ENCODE data around the gene NXN. TPM values are rescaled to one million over a fixed set of nuclear protein-coding genes. Genes with fewer than 3 reads are reported as not detected.

The NXN gene
- total and polyA plus RNA-seq, 2 donors (not counting 1 experiment from before 2014, with no cell fraction given): 0.04 to 0.17 TPM

DNA sequence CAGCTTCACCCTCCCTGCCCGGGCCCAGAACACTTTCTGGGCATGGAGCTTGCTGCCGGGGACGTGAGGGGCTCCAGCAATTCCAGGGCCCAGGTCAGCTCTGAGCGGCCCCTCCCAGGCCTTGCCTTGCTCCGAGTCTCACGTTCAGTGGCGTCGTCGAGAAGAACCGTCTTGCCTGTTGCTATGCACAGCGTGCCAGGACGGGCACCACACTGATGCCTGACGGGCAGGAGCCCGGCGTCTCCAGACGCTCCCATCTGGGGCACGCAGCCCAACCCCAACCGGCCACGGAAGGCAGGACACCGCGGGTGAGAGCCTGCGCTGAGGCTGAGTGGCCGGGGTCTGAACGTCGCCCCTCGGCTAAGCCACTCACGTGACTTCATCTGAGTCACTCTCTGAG, 44.5 kb upstream of the NXN start:
- H3K27me3 Mint-ChIP-seq: no peaks in the 10 kb centered on the region
- CTCF ChIA-PET: no interaction called here
- no peaks in the 10 kb centered on the region for H3K27me3 ChIP-seq (replicated peaks in 1 of 4; ENCODE audit: control extremely low read depth in 1 of 4, control insufficient read depth in 3 of 4, insufficient read depth in 4 of 4, low read length in 3 of 4)
- H3K79me2 ChIP-seq (ENCODE audit: control insufficient read depth, insufficient read depth, low read length): peaks cover 8% of the 10 kb centered on the region
- no peak for TF ChIP-seq EZH2 (IDR thresholded peaks at IDR 0.05; ENCODE audit: borderline replicate concordance, insufficient read depth, low read depth, low read length, poor library complexity, severe bottlenecking)
- TF ChIP-seq, protein P1, sequence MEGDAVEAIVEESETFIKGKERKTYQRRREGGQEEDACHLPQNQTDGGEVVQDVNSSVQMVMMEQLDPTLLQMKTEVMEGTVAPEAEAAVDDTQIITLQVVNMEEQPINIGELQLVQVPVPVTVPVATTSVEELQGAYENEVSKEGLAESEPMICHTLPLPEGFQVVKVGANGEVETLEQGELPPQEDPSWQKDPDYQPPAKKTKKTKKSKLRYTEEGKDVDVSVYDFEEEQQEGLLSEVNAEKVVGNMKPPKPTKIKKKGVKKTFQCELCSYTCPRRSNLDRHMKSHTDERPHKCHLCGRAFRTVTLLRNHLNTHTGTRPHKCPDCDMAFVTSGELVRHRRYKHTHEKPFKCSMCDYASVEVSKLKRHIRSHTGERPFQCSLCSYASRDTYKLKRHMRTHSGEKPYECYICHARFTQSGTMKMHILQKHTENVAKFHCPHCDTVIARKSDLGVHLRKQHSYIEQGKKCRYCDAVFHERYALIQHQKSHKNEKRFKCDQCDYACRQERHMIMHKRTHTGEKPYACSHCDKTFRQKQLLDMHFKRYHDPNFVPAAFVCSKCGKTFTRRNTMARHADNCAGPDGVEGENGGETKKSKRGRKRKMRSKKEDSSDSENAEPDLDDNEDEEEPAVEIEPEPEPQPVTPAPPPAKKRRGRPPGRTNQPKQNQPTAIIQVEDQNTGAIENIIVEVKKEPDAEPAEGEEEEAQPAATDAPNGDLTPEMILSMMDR (IDR thresholded peaks at IDR 0.05): no peak
- no peak overlapping the region for H2AFZ ChIP-seq (ENCODE audit: insufficient read depth, low read depth, low read length, poor library complexity, severe bottlenecking)
- 92% methylated on average over 27 of the region's 27 CpGs for WGBS (ENCODE audit: insufficient coverage)
- no peaks in the 10 kb centered on the region for H3K9me3 ChIP-seq (ENCODE audit: control extremely low read depth in 1 of 3, control insufficient read depth in 2 of 3, insufficient read depth in 1 of 3, low read length in 2 of 3)
- ATAC-seq (ENCODE audit: low read depth): no peak
- no peaks in the 10 kb centered on the region for H3K4me1 Mint-ChIP-seq
- H3K4me3 ChIP-seq (ENCODE audit: control extremely low read depth in 1 of 5, extremely low read depth in 1 of 5, insufficient read depth in 1 of 5, low read depth in 2 of 5, low read length in 4 of 5): no peak overlapping the region
- DNase-seq: no peak
- no peak overlapping the region for H3K4me2 ChIP-seq (replicated peaks; ENCODE audit: low read depth, low read length, poor library complexity, severe bottlenecking)
- peaks cover 45% of the 10 kb centered on the region for H4K20me1 ChIP-seq (ENCODE audit: control insufficient read depth, insufficient read depth, low read length, poor library complexity, severe bottlenecking)
- intact Hi-C loops (cut with micrococcal nuclease): no loop called here
- H3K9me3 Mint-ChIP-seq (ENCODE audit: insufficient read depth): no peaks in the 10 kb centered on the region
- H3K9ac ChIP-seq (ENCODE audit: low read length): no peak overlapping the region
- peaks cover 1 to 3% of the 10 kb centered on the region in 2 experiments for H3K36me3 ChIP-seq (replicated peaks in 1 of 2; ENCODE audit: control extremely low read depth in 1 of 2, control insufficient read depth in 1 of 2, extremely low read depth in 1 of 2, insufficient read depth in 2 of 2, low read length in 1 of 2)
- no peak overlapping the region for H3K4me3 Mint-ChIP-seq
- POLR2A ChIA-PET: no interaction called here
- H3K27ac ChIP-seq (ENCODE audit: low read length in 2 of 2): no peak overlapping the region
- no peak overlapping the region for H3K27ac Mint-ChIP-seq
- H3K4me1 ChIP-seq (ENCODE audit: control insufficient read depth in 2 of 2, insufficient read depth in 2 of 2, low read length in 2 of 2): no peaks in the 10 kb centered on the region

DNA sequence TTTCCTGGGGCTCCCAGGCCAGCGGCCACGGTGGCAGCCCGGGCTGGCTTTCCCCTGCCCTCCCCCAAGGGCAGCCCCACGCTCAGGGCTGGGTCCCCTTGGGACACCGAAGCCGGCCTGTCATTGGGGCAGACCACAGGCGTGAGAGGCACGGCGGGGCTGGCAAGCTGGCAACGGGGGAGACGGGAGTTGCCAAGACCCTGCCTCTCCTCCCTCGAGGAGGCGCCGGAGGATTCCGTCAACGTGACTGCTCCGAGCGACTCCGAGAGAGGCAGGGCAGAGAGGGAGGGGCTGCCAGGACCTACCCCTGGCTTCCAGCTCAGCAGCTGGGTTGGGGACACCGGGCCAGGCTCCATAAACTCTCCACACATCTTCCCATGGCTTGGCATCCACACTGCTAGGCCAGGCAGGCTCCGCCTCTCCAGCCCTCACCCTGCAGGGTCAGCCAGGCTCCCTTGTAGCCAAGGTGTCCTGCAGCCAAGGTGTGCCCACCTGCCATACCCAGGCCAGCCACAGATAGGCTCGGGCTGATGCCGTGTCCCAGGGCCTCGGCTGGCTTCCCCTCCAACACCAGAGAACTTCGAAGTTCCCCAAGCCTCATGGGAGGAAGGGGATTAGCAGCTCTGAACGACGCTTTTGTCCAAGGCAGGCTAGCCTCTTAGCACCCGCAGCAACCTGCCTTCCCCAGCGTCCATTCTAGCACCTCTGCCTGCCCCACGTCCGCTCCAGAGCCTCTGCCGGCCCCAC, 42.9 kb upstream of the NXN start:
- H3K4me1 Mint-ChIP-seq: no peaks in the 10 kb centered on the region
- POLR2A ChIA-PET: no interaction called here

More for the DNA sequence above, 42.9 kb upstream of the NXN start:
- TF ChIP-seq, protein P1 (IDR thresholded peaks at IDR 0.05): no peak
- TF ChIP-seq EZH2 (IDR thresholded peaks at IDR 0.05; ENCODE audit: borderline replicate concordance, insufficient read depth, low read depth, low read length, poor library complexity, severe bottlenecking): no peak
- DNase-seq (no peak), ATAC-seq (ENCODE audit: low read depth) (no peak)
- no peak overlapping the region for H3K27ac ChIP-seq (ENCODE audit: low read length in 2 of 2)
- WGBS (ENCODE audit: insufficient coverage): 90% methylated on average over 30 of the region's 32 CpGs
- H3K79me2 ChIP-seq (ENCODE audit: control insufficient read depth, insufficient read depth, low read length): peaks cover 8% of the 10 kb centered on the region
- no peak overlapping the region for H3K4me2 ChIP-seq (replicated peaks; ENCODE audit: low read depth, low read length, poor library complexity, severe bottlenecking)
- no peaks in the 10 kb centered on the region for H3K27me3 ChIP-seq (replicated peaks in 1 of 4; ENCODE audit: control extremely low read depth in 1 of 4, control insufficient read depth in 3 of 4, insufficient read depth in 4 of 4, low read length in 3 of 4)
- H4K20me1 ChIP-seq (ENCODE audit: control insufficient read depth, insufficient read depth, low read length, poor library complexity, severe bottlenecking): peaks cover 53% of the 10 kb centered on the region
- H3K4me3 ChIP-seq (ENCODE audit: control extremely low read depth in 1 of 5, extremely low read depth in 1 of 5, insufficient read depth in 1 of 5, low read depth in 2 of 5, low read length in 4 of 5): no peak overlapping the region
- no peaks in the 10 kb centered on the region for H3K9me3 ChIP-seq (ENCODE audit: control extremely low read depth in 1 of 3, control insufficient read depth in 2 of 3, insufficient read depth in 1 of 3, low read length in 2 of 3)
- Mint-ChIP-seq H3K4me3 (no peak overlapping the region), H3K9me3 (ENCODE audit: insufficient read depth) (no peaks in the 10 kb centered on the region), H3K27me3 (no peaks in the 10 kb centered on the region), H3K27ac (no peak overlapping the region)
- no peak overlapping the region for H2AFZ ChIP-seq (ENCODE audit: insufficient read depth, low read depth, low read length, poor library complexity, severe bottlenecking)
- intact Hi-C loops (cut with micrococcal nuclease): no loop called here
- H3K9ac ChIP-seq (ENCODE audit: low read length): no peak overlapping the region
- CTCF ChIA-PET: no interaction called here
- H3K4me1 ChIP-seq (ENCODE audit: control insufficient read depth in 2 of 2, insufficient read depth in 2 of 2, low read length in 2 of 2): no peaks in the 10 kb centered on the region
- H3K36me3 ChIP-seq (replicated peaks in 1 of 2; ENCODE audit: control extremely low read depth in 1 of 2, control insufficient read depth in 1 of 2, extremely low read depth in 1 of 2, insufficient read depth in 2 of 2, low read length in 1 of 2): peaks cover 1 to 3% of the 10 kb centered on the region in 2 experiments

Measured in B cell (primary cell).